HG03457 (cell line): Measurements from ENCODE around the gene ZDHHC4.
"Not testable (repeated sequence)": the region's sequence is repeated elsewhere in the genome, so short reads cannot be mapped to it uniquely, and the experiment has no call there.

Experiments used
- ATAC-seq: cut with Tn5 transposase; IDR thresholded peaks from one replicate; pipeline ENCODE4 v1.9.1; 2021; ENCODE audit warnings: moderate number of reproducible peaks; ENCODE audit not compliant: unreplicated experiment

The ZDHHC4 gene

DNA sequence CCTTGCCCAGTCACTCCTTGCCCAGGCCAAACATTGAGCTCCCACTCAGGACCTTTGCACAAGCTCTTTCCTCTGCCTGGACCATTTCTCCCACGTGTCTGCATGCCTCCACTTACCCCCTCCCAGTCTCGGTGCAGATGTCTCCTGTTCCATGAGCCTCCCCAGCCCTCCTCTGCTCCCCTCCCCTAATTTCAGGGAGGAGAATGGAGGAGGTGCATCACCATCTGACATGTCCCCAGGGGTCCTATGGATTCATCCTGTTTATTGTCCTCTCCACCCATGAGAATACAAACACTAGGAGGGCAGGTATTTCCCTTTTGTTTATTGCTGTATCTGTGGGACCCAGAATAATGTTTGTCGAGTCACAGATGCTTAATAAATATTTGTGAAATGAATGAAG is 17.4 kb upstream of the ZDHHC4 start:
- no peak for ATAC-seq

DNA sequence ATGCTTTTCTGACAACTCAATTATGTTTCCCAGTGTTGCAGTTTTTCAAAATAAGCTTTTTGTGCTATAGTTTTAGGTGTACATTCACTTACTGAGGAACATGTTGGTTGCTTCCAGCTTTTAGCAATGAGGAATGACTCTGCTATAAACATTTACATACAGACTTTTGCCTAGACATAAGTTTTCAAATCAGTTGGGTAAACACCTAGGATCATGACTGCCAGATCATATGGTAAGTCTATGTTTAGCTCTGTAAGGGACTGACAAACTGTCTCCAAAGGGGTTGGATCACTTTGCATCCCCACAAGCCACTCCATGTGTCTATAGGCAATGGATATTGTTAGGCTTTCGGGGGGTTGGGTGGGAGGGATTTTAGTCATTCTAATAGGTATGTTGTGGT is 15.1 kb upstream of the ZDHHC4 start:
- ATAC-seq, result no peak

DNA sequence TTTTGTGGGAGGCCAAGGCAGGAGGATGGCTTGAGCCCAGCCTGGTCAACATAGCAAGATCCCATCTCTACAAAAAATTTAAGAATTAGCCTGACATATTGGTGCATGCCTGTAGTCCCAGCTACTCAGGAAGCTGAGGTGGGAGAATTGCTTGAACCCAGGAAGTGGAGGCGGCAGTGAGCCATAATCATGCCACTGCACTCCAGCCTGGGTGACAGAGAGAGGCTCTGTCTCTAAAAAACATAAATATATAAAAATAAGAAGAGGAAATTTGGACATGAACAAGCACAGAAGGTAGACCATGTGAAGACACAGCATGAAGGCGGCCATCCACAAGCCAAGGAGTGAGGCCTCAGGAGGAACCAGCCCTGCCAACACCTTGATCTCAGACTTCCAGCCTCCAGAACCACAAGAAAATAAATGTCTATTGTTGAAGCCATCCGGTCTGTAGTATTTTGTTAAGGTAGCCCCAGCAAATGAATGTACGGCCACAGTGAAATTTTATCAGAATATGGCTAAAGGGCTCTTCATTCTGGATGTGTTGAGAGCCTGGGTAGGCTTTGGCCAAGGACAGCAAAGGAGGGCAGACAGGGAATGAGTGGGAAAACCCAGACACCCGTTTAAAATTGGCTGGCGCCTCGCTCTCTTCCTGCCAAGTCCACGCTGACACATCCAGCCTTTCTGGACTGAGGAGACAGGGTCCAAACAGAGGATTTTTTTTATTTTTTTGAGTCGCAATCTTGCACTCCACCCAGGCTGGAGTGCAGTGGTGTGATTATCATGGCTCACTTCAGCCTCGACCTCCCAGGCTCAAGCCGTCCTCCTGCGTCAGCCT is 13.1 kb upstream of the ZDHHC4 start:
- no peak for ATAC-seq

DNA sequence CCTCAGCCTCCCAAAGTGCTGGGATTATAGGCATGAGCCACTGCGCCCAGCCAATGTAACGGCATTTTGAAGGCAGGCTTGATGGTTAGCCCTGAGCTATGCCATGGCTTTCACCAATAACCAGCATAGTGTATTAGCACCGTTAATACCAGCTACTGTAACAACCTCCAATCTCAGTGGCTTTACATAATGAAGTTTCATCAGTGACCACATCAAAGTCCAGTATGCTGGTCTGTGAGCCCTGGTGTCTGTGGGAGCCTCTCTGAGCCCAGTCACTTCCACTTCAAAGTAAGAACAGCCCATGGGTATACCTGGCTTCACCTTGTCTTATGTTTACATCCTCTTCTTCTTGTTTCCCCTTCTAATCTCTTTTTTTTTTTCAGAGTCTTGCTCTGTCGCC is 11.6 kb upstream of the ZDHHC4 start:
- no peak for ATAC-seq

DNA sequence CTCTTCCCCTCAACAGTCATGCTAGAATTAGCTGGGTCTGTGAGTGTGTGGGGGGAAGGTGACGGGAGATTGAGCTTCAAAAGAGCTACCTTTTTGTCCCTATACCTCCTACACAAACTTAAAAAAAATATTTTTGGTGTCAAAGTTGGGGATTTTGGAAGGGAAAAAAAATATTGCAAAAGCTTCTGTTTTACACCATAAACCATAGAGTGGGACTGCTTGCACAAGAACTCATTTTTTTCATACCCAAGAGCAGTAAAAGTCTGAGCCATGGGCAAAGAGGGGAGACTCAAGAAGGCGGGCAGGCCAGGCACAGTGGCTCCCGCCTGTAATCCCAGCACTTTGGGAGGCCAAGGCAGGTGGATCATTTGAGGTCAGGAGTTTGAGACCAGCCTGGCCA is 9.4 kb upstream of the ZDHHC4 start:
- no peak for ATAC-seq

DNA sequence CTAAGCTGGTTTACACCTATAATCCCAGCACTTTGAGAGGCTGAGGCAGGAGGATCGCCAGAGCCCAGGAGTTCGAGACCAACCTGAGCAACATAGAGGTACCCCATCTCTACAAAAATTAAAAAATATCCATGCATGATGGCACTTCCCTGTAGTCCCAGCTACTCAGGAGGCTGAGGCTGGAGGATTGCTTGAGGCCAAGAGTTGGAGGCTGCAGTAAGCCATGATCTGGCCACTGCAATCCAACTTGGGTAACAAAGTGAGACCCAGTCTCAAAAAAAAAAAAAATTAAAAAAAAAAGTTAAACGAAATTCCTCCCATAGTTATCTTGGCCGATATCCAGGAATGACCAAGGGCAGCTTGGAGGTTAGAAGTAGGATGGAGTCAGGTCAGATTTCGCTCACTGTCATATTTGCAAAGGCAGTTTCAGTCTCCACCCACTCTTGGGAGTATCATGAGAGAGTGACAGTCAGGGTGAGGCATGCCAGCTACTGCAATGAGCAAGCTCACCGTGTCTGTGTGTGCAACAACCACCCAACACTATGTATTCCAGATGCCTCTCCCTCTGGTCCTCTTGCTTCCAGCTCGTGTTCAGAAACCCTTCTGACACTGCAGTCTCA is 6.0 kb upstream of the ZDHHC4 start:
- ATAC-seq, result no peak

DNA sequence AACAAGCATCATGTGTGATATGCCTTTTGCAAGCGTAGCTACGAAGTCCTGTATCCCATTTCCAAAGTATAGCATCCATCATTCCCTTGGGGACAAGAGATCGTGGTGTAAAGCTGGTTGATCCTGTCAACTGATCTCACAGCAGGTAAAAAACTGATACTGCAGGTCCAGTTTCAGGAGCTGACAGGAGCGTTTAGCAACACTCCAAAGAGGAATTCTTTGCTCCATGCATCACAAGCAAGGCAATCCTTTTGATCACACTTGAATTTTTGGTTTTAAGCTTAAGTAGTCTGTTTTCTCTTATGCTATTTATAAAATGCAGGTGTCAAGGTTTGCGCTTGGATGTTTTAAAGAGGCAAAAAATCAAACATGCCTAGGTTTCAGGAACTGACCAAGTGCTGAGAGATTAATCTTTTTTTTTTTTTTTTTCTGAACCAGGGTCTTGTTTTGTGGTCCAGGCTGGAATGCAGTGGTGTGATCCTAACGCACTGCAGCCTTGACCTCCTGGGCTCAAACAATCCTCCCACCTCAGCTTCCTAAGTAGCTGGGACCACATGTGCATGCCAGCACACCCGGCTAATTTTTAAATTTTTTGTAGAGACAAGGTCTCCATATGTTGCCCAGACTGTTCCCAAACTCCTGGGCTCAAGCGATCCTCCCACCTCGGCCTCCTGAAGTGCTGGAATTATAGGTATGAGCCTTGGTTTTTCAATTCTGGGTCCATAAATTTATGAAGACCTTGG is 1.8 kb upstream of the ZDHHC4 start:
- no peak for ATAC-seq

DNA sequence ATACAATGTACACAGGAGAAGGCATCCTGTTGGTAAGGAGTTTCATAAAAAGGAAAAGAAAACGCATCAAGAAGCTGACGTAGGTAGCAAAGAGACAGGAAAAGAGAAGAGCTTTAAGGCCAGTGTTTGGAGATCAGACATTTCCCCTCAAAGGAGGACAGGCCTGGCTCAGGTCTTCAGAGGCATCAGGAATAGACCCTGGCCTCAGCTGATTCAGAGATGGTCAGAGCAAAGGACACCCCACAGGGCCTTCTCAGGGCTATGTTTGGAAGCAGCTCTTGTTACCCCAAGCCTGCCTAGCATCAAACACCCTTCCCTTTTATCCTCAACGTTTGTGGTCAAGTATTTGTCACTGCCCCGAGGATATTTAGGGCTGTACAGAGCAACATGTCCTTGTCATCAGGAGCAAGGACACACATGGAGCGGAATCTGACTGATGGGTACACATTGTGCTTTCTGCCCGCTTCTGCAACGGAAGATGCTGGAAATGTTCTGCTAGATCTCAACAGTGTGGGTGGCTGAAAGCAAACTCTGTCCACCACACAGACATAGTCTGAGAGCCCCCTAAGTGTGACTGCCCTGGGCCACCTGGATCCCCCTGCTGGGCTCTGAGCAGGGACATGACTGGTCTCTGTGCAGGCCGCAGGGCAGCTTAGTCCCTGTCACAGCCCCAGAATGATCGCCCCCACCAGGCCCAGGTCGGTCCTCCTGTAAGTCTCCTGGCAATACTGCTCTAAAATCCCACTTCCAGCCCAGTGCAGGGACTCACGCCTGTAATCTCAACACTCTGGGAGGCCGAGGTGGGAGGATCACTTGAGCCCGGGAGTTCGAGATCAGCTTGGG is 1.0 kb upstream of the ZDHHC4 start:
- no peak for ATAC-seq

DNA sequence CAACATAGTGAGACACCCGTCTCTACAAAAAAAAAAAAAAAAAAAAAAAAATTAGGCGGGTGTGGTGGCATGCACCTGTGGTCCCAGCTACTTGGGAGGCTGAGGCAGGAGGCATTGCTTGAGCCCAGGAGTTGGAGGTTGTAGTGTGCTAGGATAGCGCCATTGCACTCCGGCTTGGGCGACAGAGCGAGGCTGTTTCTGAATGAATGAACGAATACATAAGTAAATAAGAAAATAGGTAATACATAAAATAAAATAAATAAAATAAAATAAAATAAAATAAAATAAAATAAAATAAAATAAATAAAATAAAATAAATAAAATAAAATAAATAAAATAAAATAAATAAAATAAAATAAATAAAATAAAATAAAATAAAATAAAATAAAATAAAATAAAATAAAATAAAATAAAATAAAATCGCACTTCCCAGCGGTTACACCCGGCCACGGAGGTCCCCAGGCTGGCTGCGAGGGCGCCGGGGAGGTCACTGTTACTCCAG is 336 bp upstream of the ZDHHC4 start:
- ATAC-seq, result not testable (repeated sequence)

DNA sequence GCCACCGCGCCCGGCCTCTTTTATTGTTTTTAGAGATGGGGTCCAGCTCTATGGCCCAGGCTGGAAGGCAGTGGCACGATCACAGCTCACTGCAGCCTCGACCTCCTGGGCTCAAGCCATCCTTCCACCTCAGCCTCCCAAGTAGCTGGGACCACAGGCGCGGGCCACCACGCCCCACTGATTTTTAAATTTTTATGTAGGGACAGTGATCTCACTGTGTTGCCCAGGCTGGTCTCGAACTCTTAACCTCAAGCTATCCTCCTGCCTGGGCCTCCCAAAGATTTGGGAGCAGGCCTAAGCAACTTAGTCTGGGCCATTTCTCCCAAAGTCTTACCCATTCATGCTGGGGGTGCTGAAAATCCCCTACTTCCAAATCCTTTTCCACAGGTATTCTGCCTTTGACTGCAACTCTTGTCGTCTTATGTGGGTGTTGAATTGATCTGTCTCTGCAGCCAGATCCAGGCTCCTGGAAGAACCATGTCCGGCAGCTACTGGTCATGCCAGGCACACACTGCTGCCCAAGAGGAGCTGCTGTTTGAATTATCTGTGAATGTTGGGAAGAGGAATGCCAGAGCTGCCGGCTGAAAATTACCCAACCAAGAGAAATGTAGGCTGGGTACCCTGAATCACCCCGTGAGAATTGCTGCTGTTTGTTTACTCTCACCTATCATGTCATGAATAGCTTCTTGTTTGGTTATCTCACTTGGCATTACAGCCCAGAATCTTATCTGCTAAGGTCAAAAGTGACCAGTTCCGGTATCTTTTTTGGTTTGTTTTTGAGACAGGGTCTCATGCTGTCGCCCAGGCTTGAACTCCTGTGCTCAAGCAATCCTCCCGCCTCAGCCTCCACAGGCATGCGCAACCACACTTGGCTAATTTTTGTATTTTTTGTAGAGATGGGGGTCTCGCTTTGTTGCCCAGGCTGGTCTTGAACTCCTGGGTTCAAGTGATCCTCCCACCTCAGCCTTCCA is 1.1 kb downstream of the ZDHHC4 start:
- no peak for ATAC-seq

DNA sequence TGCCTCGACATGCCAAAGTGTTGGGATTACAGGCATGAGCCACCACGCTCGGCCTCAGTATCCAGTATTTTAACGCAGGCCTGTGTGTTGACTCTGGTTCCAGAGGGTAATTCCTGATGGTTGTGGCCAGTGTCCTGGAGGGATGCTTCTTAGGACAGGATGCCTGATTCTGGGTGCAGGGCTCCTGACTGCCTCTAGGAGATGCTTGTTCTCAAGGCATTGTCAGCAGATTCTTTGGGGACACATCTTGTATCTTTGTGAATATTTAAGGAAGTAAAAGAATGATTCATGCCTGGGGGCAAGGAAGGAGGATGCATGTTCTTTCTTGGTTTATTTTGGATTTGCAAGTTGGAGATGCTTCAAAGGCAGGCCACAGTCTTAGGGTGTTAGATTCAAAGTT is 2.2 kb downstream of the ZDHHC4 start:
- ATAC-seq, result no peak

DNA sequence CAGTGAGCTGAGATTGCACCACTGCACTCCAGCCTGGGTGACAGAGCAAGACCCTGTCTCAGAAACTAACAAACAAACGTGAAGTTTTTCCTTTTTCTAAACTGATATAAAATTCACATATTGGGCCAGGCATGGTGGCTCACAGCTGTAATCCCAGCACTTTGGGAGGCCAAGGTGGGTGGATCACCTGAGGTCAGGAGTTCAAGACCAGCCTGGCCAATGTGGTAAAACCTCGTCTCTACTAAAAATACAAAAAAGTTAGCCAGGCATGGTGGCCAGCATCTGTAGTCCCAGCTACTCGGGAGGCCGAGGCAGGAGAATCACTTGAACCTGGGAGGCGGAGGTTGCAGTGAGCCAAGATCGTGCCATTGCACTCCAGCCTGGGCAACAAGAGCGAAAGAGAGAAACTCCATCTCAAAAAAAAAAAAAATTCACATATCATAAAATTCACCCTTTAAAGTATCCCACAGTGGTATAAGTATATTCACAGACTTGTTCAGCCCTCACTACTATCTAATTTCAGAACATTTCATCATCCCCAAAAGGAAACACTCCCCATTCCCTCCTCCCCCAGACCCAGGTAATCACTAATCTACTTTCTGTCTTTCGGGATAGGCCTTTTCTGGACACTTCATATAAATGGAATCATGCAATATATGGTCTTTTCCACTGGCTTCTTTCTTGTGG is 8.6 kb downstream of the ZDHHC4 start:
- ATAC-seq, result not testable (repeated sequence)

DNA sequence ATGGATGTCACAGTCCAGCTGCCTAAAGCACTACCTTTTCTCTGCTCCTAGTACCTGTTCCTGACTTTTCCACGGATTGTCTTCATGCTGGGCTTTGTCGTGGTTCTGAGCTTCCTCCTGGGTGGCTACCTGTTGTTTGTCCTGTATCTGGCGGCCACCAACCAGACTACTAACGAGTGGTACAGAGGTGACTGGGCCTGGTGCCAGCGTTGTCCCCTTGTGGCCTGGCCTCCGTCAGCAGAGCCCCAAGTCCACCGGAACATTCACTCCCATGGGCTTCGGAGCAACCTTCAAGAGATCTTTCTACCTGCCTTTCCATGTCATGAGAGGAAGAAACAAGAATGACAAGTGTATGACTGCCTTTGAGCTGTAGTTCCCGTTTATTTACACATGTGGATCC is 11.3 kb downstream of the ZDHHC4 start:
- ATAC-seq, result no peak

DNA sequence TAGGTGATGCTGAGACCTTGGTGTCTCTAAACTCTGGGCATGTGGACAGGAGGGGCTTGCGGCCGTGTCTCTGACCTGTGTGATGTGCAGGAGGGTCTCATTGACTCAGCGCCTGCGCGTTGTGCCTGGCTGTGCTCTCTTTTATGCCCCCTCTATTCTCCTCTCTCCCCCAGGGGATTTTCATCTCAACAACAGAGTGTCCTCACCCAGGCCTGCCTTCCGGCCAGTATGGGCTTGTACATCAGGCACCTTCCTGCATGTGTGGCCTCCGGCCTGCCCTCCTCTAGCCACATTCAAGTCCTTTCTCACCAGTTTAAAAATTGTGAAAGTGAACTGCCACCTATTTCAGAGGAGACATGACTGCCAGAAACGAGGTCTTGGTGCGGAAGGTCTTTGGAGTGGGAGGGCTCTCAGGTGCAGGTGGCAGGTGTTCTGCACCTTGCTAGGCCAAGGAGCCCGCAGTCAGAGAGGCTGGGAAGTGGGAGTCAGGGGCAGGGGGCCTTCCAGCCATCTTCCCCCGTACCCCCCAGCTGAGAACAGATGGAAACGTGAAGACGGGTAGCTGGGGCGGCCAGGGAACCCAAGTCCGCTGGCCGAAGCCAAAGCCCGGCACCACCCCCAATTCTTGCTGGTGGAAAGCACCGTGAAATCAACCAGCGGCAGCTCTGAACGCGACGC is 12.0 kb downstream of the ZDHHC4 start:
- ATAC-seq, result no peak

DNA sequence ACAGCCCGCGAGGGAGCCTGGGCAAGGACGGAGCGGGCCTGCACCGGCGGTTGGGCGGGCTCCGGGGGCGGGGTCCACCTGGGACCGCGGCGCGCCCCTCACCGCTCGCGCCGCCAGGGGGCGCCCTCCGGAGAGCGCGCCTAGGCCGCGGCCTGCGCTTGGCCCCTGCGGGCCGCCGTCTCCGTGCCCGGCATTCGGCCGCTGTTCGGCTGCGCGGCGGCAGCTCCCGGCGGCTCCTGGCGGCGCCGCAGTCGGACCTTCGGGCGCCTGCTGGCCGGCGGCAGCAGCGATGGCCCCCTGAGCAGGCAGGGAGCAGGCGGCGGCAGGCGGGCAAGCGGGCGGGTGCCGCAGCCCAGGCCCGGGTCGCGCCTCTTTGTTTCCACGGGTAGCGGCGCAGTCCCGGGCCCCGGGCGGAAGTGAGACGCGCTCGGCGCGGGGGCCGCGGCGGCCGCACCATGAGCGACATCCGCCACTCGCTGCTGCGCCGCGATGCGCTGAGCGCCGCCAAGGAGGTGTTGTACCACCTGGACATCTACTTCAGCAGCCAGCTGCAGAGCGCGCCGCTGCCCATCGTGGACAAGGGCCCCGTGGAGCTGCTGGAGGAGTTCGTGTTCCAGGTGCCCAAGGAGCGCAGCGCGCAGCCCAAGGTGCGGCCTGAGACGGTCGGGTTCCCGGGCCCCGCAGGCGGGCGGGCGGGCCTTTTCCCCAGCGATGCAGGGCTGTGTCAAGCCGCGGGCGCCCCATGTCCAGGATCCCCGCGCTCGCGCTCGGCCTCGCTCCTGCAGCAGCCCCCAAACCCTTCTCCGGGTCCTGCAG is 12.8 kb downstream of the ZDHHC4 start, which contains the start of gene INTS15:
TSS of gene INTS15 (plus strand) at position 193 of the 816 bp plus-strand sequence. CDS start at position 456, 263 bp downstream.
- ATAC-seq, result peak; percentile 79

DNA sequence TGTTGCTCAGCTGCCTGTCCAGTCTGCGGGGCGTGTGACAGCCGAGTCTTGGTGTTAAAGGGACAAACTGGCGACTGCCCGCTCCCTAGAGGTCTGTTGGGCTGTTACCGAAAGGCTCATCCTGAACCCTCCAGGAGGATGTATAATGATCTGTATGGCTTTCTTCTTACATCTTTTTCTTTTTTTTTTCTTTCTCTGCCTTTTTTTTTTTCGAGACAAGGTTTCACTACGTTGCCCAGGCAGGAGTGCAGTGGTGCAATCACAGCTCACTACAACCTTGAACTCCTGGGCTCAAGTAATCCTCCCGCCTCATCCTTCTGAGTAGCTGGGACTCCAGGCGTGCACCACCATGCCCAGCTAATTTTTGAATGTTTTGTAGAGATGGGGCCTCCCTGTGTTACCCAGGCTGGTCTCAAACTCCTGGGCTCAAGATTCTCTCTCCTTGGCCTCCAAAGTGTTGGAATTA is 13.4 kb downstream of the ZDHHC4 start:
- ATAC-seq, result peak; percentile 16

DNA sequence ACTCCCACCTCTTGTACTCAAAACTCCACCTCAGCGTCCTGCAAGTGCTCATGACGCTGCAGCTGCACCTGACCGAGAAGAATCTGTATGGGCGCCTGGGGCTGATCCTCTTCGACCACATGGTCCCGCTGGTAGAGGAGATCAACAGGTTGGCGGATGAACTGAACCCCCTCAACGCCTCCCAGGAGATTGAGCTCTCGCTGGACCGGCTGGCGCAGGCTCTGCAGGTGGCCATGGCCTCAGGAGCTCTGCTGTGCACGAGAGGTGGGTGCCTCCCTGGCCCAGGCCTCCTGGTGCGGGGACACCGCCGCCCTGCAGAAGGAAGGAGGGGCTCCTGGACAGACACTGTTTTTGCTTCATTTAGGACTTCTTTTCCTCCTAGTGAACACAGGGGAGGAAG is 22.8 kb downstream of the ZDHHC4 start:
- ATAC-seq, result no peak
